ENCODE data around the gene ARHGAP4.

Gene ARHGAP4

GRCh38 chrX:153924149-153924861, 1.8 kb downstream of the ARHGAP4 start:
- no peak for DNase-seq

GRCh38 chrX:153922932-153923857, 2.9 kb downstream of the ARHGAP4 start:
- DNase-seq: no peak

GRCh38 chrX:153921511-153922446, 4.3 kb downstream of the ARHGAP4 start:
- no peak for DNase-seq

GRCh38 chrX:153921070-153921469, 5.0 kb downstream of the ARHGAP4 start:
- DNase-seq: no peak

DNA sequence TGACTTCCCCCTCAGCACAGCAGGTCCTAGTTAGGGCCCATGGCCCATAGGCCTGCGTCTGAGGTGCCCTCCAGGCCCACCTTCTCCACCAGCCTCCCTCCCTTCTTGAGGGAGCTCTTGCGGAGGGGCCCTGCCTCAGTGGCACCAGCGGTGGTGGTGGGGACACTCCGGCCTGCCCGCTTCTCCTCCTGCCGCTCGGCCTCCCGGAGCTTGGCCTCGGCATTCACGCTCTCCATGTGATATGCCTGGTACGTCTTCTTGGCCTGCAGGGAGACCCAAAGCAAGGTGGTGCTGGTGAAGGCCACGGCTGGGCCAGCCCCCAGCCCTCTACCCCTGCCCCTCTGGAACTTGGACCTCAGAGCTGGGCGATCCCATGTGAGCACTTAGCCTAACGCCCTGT, 5.5 kb downstream of the ARHGAP4 start:
- no peak for DNase-seq

GRCh38 chrX:153919281-153919680, 6.8 kb downstream of the ARHGAP4 start:
- DNase-seq: no peak

- no peak for DNase-seq
These were observed 8.2 kb downstream of the ARHGAP4 start for GRCh38 chrX:153917869-153918268.

DNA sequence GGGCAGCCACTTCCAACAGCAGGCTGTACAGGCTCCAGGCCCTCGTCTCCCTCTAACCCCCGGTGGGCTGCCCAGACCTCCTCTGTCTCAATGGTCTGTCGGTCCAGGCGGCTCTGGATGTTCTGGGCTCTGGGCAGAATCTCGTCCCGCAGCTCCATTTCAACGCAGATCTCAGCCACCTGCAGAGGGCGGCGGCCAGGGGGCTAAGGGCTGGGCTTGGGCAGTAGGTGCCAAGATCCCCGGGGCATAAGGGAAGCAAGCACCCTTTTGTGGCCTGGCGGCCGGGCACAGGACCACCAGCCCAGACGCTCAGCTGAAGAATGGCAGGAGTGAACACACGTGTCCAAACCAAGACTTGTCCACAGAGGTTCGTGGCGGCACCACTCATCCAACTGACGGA, 12.4 kb downstream of the ARHGAP4 start:
- no peak for DNase-seq

DNA sequence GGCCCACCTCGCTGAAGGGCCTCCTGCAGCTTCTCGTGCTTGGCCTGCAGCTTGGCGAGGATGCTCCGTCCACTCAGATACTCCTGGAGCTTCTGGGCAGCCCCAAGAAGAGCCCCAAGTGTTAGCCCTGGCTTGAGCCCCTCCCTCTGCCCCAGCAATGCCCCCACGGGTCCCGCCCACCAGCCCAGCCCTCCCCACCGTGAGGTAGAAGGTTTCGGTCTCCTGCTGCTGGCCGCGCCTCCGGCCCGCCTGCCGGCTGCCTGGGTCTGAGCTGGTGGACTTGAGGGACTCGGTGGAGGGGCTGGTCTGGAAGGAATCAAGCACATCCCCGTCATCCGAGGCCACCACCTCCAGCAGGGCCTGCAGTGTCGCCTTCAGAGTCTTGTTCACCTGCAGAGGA, 12.9 kb downstream of the ARHGAP4 start:
- DNase-seq: no peak

- no peak for DNase-seq
These were observed 14.3 kb downstream of the ARHGAP4 start for GRCh38 chrX:153911798-153912197.

DNA sequence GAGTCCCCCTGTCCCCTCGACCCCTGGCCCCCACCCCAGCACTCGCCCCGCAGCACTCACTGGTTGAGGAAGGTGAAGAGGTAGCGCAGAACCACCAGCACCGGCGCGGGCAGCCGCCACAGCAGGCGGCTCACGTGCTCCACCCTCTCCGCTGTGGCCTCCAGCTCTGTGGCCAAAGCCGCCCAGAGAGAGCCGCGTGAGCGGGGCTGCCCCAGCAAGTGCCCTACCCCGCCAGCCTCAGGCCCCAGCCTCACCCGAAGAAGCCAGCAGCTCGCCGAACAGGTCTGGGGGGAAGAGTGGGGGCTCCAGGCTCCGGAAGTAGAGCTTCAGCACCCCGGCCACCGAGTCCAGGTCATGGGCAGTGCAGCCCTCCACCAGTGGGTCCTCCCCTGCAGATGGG, 15.6 kb downstream of the ARHGAP4 start:
- no peak for DNase-seq

DNA sequence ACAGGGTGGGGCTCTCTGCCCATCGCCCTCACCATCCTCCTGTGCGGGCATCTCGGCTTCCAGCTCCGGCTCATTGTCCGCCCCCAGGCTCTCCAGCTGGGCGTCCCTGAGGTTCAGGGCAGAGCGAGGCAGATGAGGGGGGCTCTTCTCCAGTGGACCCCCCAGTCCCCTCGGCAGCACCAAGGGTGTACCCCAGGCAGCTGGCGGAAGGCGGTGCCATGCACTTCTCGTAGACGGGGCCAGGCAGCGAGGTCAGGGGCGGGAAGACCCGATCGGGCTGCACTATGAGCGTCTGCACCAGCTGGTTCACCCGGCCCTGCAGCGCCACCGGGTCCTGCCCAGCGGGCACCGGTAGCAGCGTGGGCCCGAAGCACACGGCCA, 16.1 kb downstream of the ARHGAP4 start:
- no peak for DNase-seq

GRCh38 chrX:153909024-153909979, 16.8 kb downstream of the ARHGAP4 start:
- DNase-seq: no peak

GRCh38 chrX:153908219-153908860, 17.7 kb downstream of the ARHGAP4 start:
- no peak for DNase-seq

GRCh38 chrX:153907456-153907855, 18.6 kb downstream of the ARHGAP4 start:
- no peak for DNase-seq

DNA sequence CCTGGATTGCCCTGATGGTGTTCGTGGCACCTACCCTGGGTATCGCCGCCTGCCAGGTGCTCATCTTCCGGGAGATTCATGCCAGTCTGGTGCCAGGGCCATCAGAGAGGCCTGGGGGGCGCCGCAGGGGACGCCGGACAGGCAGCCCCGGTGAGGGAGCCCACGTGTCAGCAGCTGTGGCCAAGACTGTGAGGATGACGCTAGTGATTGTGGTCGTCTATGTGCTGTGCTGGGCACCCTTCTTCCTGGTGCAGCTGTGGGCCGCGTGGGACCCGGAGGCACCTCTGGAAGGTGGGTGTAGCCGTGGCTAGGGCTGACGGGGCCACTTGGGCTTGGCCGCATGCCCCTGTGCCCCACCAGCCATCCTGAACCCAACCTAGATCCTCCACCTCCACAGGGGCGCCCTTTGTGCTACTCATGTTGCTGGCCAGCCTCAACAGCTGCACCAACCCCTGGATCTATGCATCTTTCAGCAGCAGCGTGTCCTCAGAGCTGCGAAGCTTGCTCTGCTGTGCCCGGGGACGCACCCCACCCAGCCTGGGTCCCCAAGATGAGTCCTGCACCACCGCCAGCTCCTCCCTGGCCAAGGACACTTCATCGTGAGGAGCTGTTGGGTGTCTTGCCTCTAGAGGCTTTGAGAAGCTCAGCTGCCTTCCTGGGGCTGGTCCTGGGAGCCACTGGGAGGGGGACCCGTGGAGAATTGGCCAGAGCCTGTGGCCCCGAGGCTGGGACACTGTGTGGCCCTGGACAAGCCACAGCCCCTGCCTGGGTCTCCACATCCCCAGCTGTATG, 19.7 kb downstream of the ARHGAP4 start:
- DNase-seq: no peak

GRCh38 chrX:153905481-153906095, 20.5 kb downstream of the ARHGAP4 start:
- DNase-seq: no peak

GRCh38 chrX:153903991-153904957, 21.8 kb downstream of the ARHGAP4 start, which contains the start of gene AVPR2:
Gene AVPR2 (plus strand): TSS chrX:153904673. CDS start chrX:153905146, 473 bp downstream.
- no peak for DNase-seq
